M059J (cell line): ENCODE results near the gene THSD4. TPM values are rescaled to one million over a fixed set of nuclear protein-coding genes. Genes with fewer than 3 reads are reported as not detected.
"Not testable (repeated sequence)": the region's sequence is repeated elsewhere in the genome, so short reads cannot be mapped to it uniquely, and the experiment has no call there.

Experiments used
- DNase-seq: peaks from one replicate; pipeline ENCODE4 v3.0.0-alpha.2; 2012; ENCODE audit warnings: low read depth
- total RNA-seq: library from RNA; depleted of rRNA; stranded (reverse); fragments of >200 nt; shearing (Covaris generic); gene quantifications from 2 replicates; pipeline ENCODE4 v1.2.3, GENCODE V29; 2014

The THSD4 gene
- total RNA-seq, 1 experiment from 2014 or later, result 9.9 TPM

DNA sequence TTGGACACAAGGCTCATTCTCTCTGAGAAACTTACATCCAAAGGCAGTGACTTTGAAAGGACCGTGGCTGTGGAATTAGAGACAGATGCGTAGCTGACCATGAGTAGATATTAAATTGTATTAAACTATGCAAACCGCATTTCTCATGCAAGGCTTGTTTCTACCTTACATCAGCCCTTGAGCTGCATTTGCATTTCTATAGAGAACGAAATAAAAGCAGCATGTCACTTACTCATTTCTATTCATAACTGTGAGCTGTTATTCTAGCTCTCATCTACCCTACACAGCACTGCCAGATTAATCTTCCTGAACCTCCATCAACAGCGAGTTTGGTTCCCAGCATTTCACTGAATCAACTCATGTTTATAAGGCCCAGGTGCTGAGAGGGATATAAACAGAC, 72.3 kb downstream of the THSD4 start:
- DNase-seq, result no peak

- DNase-seq, result no peak
These were observed 74.4 kb downstream of the THSD4 start for GRCh38 chr15:71189718-71190117.

DNA sequence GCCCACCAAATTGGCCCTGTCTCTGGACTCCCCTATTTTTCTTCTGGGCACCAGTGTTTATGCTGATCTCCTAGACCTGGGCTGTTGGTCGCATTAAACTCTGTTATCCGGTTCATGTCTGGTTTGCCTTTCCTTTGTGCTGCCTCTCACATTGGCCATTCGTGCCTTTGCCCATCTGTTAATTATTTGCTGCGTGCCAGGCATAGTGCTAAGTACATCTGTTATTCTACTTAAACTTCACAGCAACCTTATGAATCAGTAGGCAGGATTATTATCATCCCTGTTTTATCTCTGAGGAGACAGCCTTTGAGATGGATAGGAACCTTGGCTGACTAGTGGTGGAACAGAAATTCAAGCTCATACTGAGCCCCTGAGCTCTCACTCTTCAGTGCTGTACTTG, 76.0 kb downstream of the THSD4 start:
- no peak for DNase-seq

DNA sequence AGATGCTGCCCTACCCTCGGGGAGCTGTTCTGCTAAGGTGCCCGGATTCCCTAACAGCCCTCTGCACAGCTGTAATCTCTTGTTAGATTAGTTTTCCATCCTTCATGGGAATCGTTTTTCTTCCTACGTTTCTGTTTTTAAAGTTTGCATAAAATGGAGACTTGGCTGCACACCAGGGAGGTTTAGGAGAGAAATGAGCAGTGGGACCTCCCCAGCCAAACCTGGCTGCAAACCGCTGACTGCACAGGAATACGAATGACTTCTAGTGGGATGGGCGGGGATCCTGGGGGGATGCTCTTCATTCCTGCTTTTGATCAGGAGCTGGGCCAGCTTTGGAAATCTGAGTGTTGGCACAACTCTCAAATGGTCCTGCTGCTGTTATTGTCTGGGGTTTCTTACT, 77.5 kb downstream of the THSD4 start:
- DNase-seq, result no peak

DNA sequence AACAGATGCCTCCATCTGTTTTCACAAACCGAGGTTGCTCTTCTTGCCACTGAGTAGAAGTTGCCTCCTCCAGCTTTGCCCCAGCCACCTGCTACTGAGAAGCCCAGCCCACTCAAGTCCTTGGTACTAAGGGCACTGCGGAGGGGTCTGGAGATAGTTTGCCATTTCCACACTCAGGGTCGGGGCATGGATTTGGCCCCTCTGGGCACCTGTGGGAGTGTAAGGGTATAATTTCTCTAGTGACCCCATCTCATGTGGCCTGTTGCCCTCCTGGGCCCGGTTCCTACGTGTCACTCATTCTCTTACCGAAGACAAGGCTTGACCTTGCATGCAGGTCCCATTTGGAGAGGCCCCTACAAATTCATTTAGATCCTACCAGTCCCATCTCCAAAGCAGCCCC, 79.0 kb downstream of the THSD4 start:
- no peak for DNase-seq

DNA sequence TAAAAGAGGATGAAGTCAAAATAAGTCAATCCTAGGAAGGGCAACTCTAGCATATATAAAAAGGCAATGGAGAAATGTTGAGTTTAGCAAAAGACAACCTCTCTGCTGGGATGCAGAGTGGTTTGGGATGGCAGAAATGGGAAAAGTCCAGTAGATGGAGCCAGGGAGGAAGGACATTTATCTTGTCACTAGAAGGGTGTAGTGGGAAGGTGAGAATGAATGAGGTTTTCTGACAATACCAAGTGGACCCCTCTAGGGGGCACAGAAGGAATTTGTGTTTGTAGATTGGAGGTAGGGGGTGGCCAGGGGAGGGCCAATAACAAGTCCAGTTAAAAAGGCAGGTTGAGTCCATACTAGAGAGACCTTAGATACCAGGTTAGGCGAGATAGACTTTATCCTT, 80.0 kb downstream of the THSD4 start:
- DNase-seq, result peak; percentile 34

GRCh38 chr15:71197620-71198019, 82.3 kb downstream of the THSD4 start:
- DNase-seq, result no peak

- no peak for DNase-seq
These were observed 83.6 kb downstream of the THSD4 start for GRCh38 chr15:71198846-71199245.

DNA sequence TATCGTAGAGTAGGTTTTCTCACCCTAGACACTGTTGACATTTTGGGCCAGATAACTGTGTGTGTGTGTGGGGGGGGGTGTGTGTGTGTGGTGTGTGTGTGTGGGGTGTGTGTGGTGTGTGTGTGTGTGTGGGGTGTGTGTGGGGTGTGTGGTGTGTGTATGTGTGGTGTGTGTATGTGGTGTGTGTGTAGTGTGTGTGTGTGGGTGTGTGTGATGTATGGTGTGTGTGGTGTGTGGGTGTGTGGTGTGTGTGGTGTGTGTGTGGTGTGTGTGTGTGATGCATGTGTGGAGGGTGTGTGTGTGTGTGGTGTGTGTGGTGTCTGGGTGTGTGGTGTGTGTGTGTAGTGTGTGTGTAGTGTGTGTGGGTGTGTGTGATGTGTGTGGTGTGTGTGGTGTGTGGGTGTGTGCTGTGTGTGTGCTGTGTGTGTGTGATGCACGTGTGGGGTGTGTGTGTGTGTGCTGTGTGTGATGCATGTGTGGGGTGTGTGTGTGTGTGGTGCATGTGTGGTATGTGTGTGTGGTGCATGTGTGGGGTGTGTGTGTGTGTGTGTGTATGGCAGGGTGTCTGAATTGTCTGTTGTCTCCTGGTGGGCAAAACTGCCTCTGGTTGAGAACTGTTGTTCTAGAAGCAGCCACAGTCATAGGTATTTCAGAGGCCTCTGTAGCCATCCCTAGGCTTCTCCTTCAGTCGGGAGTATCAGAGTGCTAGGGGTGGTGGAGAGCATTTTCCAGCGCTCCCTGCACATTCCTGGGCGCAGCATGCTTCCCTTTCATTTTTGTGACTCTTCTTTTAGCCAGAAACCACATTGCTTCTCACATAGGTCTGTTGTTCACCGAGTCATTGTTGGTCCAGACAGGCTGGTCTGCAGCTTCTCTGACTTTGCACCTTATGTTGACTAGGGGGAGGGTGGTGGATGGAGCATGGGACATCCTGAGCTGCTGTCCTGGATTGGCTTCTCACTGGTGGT, 84.4 kb downstream of the THSD4 start:
- no peak for DNase-seq

DNA sequence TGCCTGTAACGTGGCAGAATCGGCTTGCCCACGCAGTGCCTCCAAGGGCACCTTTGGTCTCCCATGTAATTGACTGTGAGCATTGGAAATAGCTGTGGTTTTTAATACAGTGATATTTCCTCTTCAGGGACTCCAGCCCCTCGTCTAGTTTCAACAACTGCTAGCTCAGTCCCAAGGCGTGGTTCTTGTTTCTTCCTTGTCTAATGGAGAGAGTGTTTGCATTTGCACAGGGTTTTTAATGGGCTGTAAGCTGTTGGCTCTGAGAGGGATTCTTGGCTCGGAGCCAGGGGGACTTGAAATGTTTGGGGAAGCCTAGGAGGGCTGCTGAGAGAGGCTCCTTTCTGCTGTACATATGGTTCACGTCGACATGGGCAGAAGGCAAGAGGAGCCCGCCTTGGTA, 86.2 kb downstream of the THSD4 start:
- DNase-seq, result no peak

GRCh38 chr15:71202712-71203111, 87.4 kb downstream of the THSD4 start:
- no peak for DNase-seq

- DNase-seq, result no peak
These were observed 88.6 kb downstream of the THSD4 start for GRCh38 chr15:71203586-71204474.

DNA sequence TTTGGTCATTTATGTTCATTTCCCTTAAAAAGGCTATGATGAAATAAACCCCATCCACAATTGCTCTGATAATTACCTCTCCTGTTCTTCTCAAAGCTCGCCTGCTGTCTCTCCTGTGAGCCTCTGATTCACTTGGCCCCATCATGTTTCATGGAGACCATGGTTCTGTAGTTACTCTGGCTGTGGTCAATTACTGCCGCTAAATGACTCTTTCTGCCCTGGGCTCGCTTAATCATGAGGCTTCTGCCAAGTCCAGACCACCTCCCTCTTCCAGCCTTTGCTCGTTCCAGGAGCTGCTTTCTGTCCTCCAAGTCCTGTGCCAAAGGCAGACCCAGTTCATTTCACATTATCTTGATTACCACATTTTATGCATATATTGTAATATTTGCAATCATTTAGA, 91.9 kb downstream of the THSD4 start:
- peak; percentile 26 for DNase-seq

- no peak for DNase-seq
These were observed 96.9 kb downstream of the THSD4 start for GRCh38 chr15:71212146-71212545.

DNA sequence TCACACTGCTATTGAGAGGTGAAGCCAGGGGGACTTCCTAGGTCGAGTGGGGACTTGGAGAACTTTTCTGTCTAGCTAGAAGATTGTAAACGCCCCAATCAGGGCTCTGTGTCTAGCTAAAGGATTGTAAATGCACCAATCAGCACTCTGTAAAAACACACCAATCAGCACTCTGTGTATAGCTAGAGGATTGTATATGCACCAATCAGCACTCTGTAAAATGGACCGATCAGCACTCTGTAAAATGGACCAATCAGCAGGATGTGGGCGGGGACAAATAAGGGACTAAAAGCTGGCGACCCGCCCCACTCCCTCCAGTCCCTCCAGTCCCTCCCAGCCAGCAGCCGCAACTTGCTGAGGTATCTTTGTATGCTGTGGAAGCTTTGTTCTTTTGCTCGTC, 98.7 kb downstream of the THSD4 start:
- DNase-seq, result not testable (repeated sequence)

GRCh38 chr15:71215126-71215894, 100.0 kb downstream of the THSD4 start:
- no peak for DNase-seq

DNA sequence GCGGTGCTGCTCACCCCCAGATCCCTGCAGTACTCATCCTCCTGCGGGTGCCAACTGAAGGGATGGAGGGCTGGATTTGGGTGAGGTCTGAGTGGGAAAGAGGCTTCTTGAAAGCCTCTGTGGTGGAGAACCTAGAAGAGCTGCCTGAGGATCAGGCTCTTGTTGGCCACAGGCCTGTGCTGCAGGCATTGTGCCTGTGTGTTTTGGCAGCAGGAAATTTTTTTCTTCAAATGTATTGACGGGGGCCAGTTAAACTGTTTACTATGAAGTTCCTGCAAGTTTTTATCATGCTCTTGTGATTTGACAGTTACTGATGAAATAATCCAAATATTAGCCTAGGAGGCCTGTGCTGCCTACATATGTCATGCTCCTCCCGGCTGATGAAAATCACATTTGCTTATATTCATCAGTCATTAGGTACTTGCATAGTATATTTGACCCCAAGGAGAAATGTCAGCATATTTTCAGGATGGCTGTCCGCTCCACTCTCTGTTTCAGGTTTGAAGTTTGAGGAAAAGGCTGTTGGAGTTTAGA, 103.1 kb downstream of the THSD4 start:
- DNase-seq, result no peak

GRCh38 chr15:71219101-71219500, 103.8 kb downstream of the THSD4 start:
- no peak for DNase-seq

- DNase-seq, result peak; percentile 15
These were observed 104.4 kb downstream of the THSD4 start for GRCh38 chr15:71219645-71220044.

GRCh38 chr15:71220828-71221227, 105.6 kb downstream of the THSD4 start:
- DNase-seq, result no peak

DNA sequence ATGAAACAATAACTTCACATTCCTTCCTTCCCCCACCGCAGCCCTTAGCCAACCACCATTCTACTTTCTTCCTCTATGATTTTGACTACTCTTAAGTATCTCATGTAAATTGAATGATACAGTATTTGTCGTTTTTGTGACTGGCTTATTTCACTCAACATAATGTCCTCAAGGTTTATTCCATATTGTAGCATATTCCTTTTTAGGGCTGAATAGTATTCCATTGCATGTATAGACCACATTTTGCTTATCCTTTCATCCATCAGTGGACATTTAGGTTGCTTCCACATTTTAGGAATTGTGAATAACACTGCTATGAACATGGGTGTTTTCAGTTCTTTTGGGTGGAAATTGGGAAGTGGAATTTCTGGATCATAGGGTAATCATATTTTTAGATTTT, 106.1 kb downstream of the THSD4 start:
- DNase-seq, result no peak

- DNase-seq, result no peak
These were observed 108.2 kb downstream of the THSD4 start for GRCh38 chr15:71223516-71223915.
